ENCODE results near the gene DTD1.

Gene DTD1

DNA sequence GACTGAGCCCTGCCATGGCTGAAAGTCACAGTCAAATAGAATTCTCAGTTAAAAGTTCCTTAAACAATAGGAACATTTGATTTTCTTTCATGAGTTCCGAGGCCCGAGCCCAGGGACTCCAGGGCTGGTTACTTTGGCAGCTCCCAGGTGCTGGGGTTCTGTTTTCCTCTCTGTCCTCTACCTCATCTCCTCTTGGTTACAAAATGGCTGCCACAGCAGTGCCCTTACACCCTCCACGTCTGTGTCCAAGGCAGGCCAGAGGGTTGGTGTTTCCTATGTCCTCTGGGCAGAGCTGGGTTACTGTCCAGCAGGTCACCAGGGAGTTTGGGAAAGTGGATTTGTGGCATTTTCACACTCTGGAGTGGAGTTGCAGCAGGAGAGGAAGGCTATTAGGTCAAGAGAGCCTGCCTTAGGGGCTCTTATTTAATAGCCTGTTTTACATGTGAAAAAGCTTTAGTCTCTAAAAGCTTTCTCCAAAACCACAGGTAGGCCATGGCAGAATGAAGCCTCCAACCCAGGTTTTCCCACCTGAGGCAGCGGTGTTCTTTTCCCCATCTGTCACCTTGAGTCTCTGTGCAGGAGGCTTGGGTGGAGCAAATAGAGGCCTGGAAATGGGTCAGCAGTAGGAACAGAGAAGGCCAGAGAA lies 111.0 kb downstream of the DTD1 start:
- H3K4me3 ChIP-seq (ENCODE audit: low read length), result no peak overlapping the region
- no peaks in the 10 kb centered on the region for H3K27me3 ChIP-seq (ENCODE audit: control insufficient read depth, insufficient read depth, low read length)
- 0 out of 2 replicates have a peak, but pooled peaks cover 3% of the 10 kb centered on the region for H3K4me1 ChIP-seq (ENCODE audit: control insufficient read depth, insufficient read depth, low read length)
- WGBS (ENCODE audit: insufficient coverage, insufficient read length), result no CpG with 5 or more reads among the region's 4 CpGs
- DNase-seq (ENCODE audit: low read depth, low spot score), result no peak
- no peaks in the 10 kb centered on the region for H3K9me3 ChIP-seq (ENCODE audit: control insufficient read depth, insufficient read depth, low read length)
- no peaks in the 10 kb centered on the region for H3K36me3 ChIP-seq (ENCODE audit: control insufficient read depth, insufficient read depth, low read length)
- no peak overlapping the region for H3K27ac ChIP-seq (ENCODE audit: low read length)

DNA sequence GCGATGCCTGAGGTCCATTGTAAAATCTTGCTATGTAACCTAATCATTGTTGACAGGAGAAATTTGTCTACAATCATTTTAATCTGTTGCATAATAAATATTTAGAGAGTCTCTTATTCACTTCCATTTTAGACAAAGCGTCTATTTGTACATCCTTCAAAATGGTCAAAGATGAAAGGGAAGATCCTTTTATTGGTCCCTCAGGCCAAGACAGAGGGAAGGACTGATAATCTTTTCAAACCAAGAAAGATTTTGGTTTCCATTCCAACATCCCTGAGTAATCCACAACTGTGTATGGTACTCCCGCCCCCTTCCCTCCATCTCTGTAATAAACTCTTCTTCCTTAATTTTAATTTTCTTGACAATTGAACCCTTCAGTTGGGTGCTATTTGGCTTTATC lies 114.1 kb downstream of the DTD1 start:
- WGBS (ENCODE audit: insufficient coverage, insufficient read length), result no CpG with 5 or more reads among the region's 3 CpGs
- DNase-seq (ENCODE audit: low read depth, low spot score), result no peak

DNA sequence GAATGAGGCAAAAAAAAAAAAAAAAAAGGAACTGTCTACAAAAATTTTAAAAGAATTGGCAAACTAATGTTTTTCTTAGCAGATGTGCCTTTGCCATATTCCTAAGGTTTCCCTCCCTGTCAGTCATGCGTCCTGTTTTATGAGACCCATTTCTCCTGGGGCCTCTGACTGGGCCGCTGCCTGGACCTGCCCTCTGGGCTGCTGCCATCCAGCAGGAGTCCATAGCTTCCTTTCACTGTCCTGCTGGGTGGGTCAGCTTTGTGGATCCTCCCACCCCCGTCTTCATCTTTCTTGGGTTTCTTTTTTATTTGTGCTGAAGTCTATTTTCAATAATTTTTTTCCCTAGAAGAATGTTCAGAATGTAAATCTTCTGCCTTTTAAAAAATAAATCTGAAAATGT lies 114.9 kb downstream of the DTD1 start:
- Histone ChIP-seq H3K4me1 (ENCODE audit: control insufficient read depth, insufficient read depth, low read length) (0 out of 2 replicates have a peak, but pooled peaks cover 3% of the 10 kb centered on the region), H3K27me3 (ENCODE audit: control insufficient read depth, insufficient read depth, low read length) (no peaks in the 10 kb centered on the region), H3K36me3 (ENCODE audit: control insufficient read depth, insufficient read depth, low read length) (no peaks in the 10 kb centered on the region), H3K4me3 (ENCODE audit: low read length) (no peak overlapping the region), H3K27ac (ENCODE audit: low read length) (no peak overlapping the region), H3K9me3 (ENCODE audit: control insufficient read depth, insufficient read depth, low read length) (no peaks in the 10 kb centered on the region)
- no CpG with 5 or more reads among the region's 3 CpGs for WGBS (ENCODE audit: insufficient coverage, insufficient read length)
- DNase-seq (ENCODE audit: low read depth, low spot score), result no peak

More for the DNA sequence above, 114.1 kb downstream of the DTD1 start:
- Histone ChIP-seq H3K9me3 (ENCODE audit: control insufficient read depth, insufficient read depth, low read length) (no peaks in the 10 kb centered on the region), H3K27me3 (ENCODE audit: control insufficient read depth, insufficient read depth, low read length) (no peaks in the 10 kb centered on the region), H3K27ac (ENCODE audit: low read length) (no peak overlapping the region), H3K4me1 (ENCODE audit: control insufficient read depth, insufficient read depth, low read length) (0 out of 2 replicates have a peak, but pooled peaks cover 3% of the 10 kb centered on the region), H3K36me3 (ENCODE audit: control insufficient read depth, insufficient read depth, low read length) (no peaks in the 10 kb centered on the region), H3K4me3 (ENCODE audit: low read length) (no peak overlapping the region)

DNA sequence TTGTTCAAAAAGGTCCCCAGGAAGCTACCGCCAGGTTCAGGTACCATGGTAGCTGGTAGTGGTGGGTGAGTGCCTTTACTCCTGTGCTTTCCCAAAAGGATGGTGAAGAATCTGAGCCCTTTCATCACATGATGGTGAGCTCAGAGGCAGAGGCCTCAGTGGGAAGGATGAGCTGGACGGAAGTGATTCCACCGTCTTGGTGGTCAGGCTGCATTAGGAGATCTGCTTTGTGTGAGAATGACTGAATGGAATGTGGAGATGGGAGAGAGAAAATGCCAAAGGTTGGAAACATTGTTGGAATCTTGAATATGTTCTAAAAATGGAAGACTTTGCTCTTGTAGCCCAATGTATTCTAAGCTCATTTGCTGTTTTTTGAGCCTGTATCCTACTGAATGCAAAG lies 117.6 kb downstream of the DTD1 start:
- H3K27me3 ChIP-seq (ENCODE audit: control insufficient read depth, insufficient read depth, low read length), result no peaks in the 10 kb centered on the region
- no peaks in the 10 kb centered on the region for H3K4me1 ChIP-seq (ENCODE audit: control insufficient read depth, insufficient read depth, low read length)
- H3K36me3 ChIP-seq (ENCODE audit: control insufficient read depth, insufficient read depth, low read length), result no peaks in the 10 kb centered on the region
- no peak for DNase-seq (ENCODE audit: low read depth, low spot score)
- H3K9me3 ChIP-seq (ENCODE audit: control insufficient read depth, insufficient read depth, low read length), result no peaks in the 10 kb centered on the region
- no peak overlapping the region for H3K27ac ChIP-seq (ENCODE audit: low read length)
- no CpG with 5 or more reads among the region's 3 CpGs for WGBS (ENCODE audit: insufficient coverage, insufficient read length)
- H3K4me3 ChIP-seq (ENCODE audit: low read length), result no peak overlapping the region

DNA sequence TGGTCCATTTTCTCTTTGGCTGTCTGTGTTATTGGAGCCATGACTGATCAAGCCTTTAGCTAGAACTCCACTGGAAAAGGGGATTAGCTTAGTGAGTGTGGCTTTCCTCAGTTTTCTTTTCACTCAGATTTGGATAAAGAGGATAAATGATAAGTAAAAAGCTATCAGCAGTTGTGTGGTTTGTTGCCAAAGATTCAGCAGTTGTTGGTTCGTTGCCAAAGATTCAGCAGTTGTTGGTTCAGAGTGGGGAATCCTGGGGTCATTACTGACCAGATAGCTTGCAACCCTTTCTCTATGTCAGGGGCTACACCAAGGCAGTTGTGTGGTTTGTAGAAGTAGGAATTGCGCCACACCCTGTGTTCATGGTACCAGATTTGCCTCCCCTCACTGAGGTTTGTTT lies 118.1 kb downstream of the DTD1 start:
- Histone ChIP-seq H3K9me3 (ENCODE audit: control insufficient read depth, insufficient read depth, low read length) (no peaks in the 10 kb centered on the region), H3K27me3 (ENCODE audit: control insufficient read depth, insufficient read depth, low read length) (no peaks in the 10 kb centered on the region), H3K36me3 (ENCODE audit: control insufficient read depth, insufficient read depth, low read length) (no peaks in the 10 kb centered on the region), H3K4me1 (ENCODE audit: control insufficient read depth, insufficient read depth, low read length) (no peaks in the 10 kb centered on the region), H3K4me3 (ENCODE audit: low read length) (no peak overlapping the region), H3K27ac (ENCODE audit: low read length) (no peak overlapping the region)
- no peak for DNase-seq (ENCODE audit: low read depth, low spot score)
- WGBS (ENCODE audit: insufficient coverage, insufficient read length), result no CpG with 5 or more reads among the region's 2 CpGs

DNA sequence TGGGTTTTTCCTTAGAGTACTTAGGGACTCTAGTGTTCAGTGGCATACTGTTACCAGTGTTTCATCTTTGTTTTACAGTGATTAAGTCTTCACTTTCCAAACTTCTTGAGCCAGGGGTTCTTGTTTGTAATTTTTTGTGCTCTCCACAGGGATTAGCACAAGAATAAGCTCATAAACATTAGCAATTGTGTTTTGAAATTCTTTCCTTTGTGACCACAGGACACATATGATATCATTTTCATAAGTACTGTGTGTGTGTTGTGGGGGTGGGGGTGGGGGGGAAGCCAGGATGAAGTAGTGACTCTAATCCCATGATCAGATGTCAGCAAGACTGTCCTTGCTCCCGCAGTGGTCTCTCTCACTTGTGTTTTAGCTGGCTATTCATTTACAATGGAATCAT lies 124.3 kb downstream of the DTD1 start:
- Histone ChIP-seq H3K36me3 (ENCODE audit: control insufficient read depth, insufficient read depth, low read length) (no peaks in the 10 kb centered on the region), H3K9me3 (ENCODE audit: control insufficient read depth, insufficient read depth, low read length) (no peaks in the 10 kb centered on the region), H3K4me3 (ENCODE audit: low read length) (no peak overlapping the region), H3K27me3 (ENCODE audit: control insufficient read depth, insufficient read depth, low read length) (no peaks in the 10 kb centered on the region), H3K27ac (ENCODE audit: low read length) (no peak overlapping the region), H3K4me1 (ENCODE audit: control insufficient read depth, insufficient read depth, low read length) (0 out of 2 replicates have a peak, but pooled peaks cover 2% of the 10 kb centered on the region)
- DNase-seq (ENCODE audit: low read depth, low spot score), result no peak
- WGBS (ENCODE audit: insufficient coverage, insufficient read length), result no CpG with 5 or more reads among the region's 1 CpG

DNA sequence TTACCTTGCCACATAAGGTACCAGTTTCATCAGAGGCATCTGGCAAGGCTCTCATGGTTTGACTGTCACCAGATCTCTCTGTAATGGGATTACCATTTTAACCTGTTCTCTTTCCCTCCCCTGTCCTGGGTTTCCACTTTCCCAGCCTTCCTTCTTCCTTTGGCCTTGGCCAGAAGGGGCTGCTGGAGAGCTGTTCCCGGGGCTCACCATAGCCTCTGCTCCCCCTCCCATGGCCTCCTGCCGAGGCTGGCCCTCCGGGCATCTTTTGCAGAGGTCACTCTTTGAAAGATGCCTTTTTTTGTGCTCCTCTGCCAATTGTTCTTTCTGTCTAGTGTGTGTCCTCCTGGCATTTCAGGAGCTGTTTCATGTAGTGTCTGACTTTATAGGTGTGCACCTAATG lies 125.0 kb downstream of the DTD1 start:
- H3K4me3 ChIP-seq (ENCODE audit: low read length), result no peak overlapping the region
- 0 out of 2 replicates have a peak, but pooled peaks cover 2% of the 10 kb centered on the region for H3K4me1 ChIP-seq (ENCODE audit: control insufficient read depth, insufficient read depth, low read length)
- no peak for DNase-seq (ENCODE audit: low read depth, low spot score)
- no peaks in the 10 kb centered on the region for H3K27me3 ChIP-seq (ENCODE audit: control insufficient read depth, insufficient read depth, low read length)
- no peak overlapping the region for H3K27ac ChIP-seq (ENCODE audit: low read length)
- WGBS (ENCODE audit: insufficient coverage, insufficient read length), result no CpG with 5 or more reads among the region's 3 CpGs
- H3K36me3 ChIP-seq (ENCODE audit: control insufficient read depth, insufficient read depth, low read length), result no peaks in the 10 kb centered on the region
- no peaks in the 10 kb centered on the region for H3K9me3 ChIP-seq (ENCODE audit: control insufficient read depth, insufficient read depth, low read length)

DNA sequence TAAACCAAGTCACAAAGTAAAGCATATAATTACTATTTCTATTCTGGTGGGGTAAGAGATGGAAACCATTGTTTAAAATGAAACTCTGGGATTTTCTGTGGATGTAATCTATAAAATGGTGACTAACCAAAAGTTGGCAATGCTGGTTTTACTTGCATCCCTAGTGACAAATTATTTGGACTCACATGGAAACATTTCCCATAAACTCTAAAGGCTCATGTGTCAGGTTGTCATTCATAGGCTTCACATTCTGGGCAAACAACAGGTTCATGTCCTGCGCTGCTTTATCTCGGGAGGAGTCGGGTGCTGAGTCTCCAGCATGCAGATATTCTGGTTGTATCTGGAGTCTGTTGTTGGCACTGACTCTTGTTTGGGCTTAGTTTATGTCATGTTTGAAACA lies 127.7 kb downstream of the DTD1 start:
- Histone ChIP-seq H3K4me1 (ENCODE audit: control insufficient read depth, insufficient read depth, low read length) (0 out of 2 replicates have a peak, but pooled peaks cover 2% of the 10 kb centered on the region), H3K27me3 (ENCODE audit: control insufficient read depth, insufficient read depth, low read length) (no peaks in the 10 kb centered on the region), H3K36me3 (ENCODE audit: control insufficient read depth, insufficient read depth, low read length) (no peaks in the 10 kb centered on the region), H3K4me3 (ENCODE audit: low read length) (no peak overlapping the region), H3K27ac (ENCODE audit: low read length) (no peak overlapping the region), H3K9me3 (ENCODE audit: control insufficient read depth, insufficient read depth, low read length) (no peaks in the 10 kb centered on the region)
- no CpG with 5 or more reads among the region's 3 CpGs for WGBS (ENCODE audit: insufficient coverage, insufficient read length)
- DNase-seq (ENCODE audit: low read depth, low spot score), result no peak

DNA sequence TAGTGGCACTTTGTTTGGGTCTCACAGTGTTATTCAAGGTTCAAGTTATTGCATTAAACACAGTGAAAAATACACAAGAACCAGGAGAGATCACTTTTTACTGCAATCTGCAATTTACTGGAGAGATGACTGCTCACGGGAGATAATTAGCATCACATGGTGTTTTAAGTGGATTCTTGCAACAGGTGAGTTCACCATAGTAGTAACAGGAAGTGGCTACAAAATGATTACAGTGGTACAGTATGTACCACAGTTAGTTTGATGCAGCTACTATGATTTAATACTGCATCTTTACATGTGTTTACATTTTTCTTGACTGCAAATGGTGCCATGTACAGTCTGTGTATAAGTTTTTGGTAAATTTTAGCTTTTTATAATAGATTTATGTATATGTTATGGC lies 129.2 kb downstream of the DTD1 start:
- H3K4me3 ChIP-seq (ENCODE audit: low read length), result no peak overlapping the region
- DNase-seq (ENCODE audit: low read depth, low spot score), result no peak
- H3K9me3 ChIP-seq (ENCODE audit: control insufficient read depth, insufficient read depth, low read length), result no peaks in the 10 kb centered on the region
- 0 out of 2 replicates have a peak, but pooled peaks cover 2% of the 10 kb centered on the region for H3K4me1 ChIP-seq (ENCODE audit: control insufficient read depth, insufficient read depth, low read length)
- H3K36me3 ChIP-seq (ENCODE audit: control insufficient read depth, insufficient read depth, low read length), result no peaks in the 10 kb centered on the region
- H3K27ac ChIP-seq (ENCODE audit: low read length), result no peak overlapping the region
- no CpG with 5 or more reads among the region's 1 CpG for WGBS (ENCODE audit: insufficient coverage, insufficient read length)
- H3K27me3 ChIP-seq (ENCODE audit: control insufficient read depth, insufficient read depth, low read length), result no peaks in the 10 kb centered on the region

DNA sequence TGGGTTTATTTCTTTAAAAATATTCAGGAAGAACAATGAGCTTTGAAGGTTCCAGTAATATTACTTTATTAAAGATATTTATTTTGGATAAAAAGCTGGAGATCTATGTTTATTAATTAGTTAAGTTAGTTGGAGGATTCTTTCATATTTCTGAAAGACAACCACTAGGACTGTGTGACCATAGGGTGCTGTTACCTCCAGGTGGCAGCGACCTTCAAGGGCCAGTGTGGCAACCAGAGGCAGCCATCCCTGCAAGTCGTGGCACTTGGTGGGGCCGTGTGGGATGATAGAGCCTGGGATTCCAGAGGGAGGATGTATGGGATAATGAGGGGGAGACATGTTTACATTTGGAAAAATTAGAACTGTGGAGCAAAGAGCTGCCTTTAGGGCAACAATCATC lies 130.3 kb downstream of the DTD1 start:
- H3K9me3 ChIP-seq (ENCODE audit: control insufficient read depth, insufficient read depth, low read length), result no peaks in the 10 kb centered on the region
- no peaks in the 10 kb centered on the region for H3K27me3 ChIP-seq (ENCODE audit: control insufficient read depth, insufficient read depth, low read length)
- no peak overlapping the region for H3K27ac ChIP-seq (ENCODE audit: low read length)
- WGBS (ENCODE audit: insufficient coverage, insufficient read length), result no CpG with 5 or more reads among the region's 3 CpGs
- H3K4me3 ChIP-seq (ENCODE audit: low read length), result no peak overlapping the region
- no peak for DNase-seq (ENCODE audit: low read depth, low spot score)
- H3K36me3 ChIP-seq (ENCODE audit: control insufficient read depth, insufficient read depth, low read length), result no peaks in the 10 kb centered on the region
- H3K4me1 ChIP-seq (ENCODE audit: control insufficient read depth, insufficient read depth, low read length), result 0 out of 2 replicates have a peak, but pooled peaks cover 2% of the 10 kb centered on the region

DNA sequence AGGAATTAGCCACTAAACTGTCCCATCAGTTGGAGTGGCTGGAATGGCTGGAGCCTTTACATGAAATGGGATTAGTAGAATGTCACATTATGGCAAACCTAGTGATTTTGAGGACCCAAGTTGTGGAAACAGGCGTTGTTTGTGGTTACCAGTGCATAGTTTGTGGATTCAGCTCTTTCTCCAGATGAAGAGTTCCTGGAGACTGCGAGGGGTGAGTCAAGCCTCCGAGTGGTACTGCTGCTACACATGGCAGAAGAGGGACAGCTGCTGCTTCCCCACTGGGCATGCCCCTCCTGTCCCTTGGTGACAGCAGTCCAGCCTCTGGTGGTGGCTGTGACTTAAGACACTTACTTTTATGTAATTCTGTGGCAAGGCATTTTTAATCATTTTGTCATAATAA lies 131.6 kb downstream of the DTD1 start:
- WGBS (ENCODE audit: insufficient coverage, insufficient read length), result no CpG with 5 or more reads among the region's 3 CpGs
- Histone ChIP-seq H3K27ac (ENCODE audit: low read length) (no peak overlapping the region), H3K9me3 (ENCODE audit: control insufficient read depth, insufficient read depth, low read length) (no peaks in the 10 kb centered on the region), H3K4me1 (ENCODE audit: control insufficient read depth, insufficient read depth, low read length) (no peaks in the 10 kb centered on the region), H3K27me3 (ENCODE audit: control insufficient read depth, insufficient read depth, low read length) (no peaks in the 10 kb centered on the region), H3K4me3 (ENCODE audit: low read length) (no peak overlapping the region), H3K36me3 (ENCODE audit: control insufficient read depth, insufficient read depth, low read length) (no peaks in the 10 kb centered on the region)
- no peak for DNase-seq (ENCODE audit: low read depth, low spot score)

Measured in iPS DF 6.9 (cell line).